HEK293 (cell line): ENCODE results near the gene DGKZ.

Experiments
- ATF2 ChIP-seq: fragments of 450-650 bp; formaldehyde crosslinking; IDR thresholded peaks from 2 replicates; pipeline ENCODE4 v1.5.1; 2016; ENCODE audit warnings: missing biosample characterization, missing genetic modification characterization, low read depth
- CTCF ChIP-seq: fragments of 450-650 bp; formaldehyde crosslinking; IDR thresholded peaks from 2 replicates; pipeline ENCODE4 v1.5.1; 2016; ENCODE audit warnings: missing biosample characterization, missing genetic modification characterization
- PATZ1 ChIP-seq: fragments of 450-650 bp; formaldehyde crosslinking; IDR thresholded peaks from 2 replicates; pipeline ENCODE4 v1.5.1; 2016; ENCODE audit warnings: missing biosample characterization, missing genetic modification characterization
- PBX3 ChIP-seq: sonication (generic); formaldehyde crosslinking; IDR thresholded peaks from 2 replicates; pipeline ENCODE4 v1.8.1; 2022; ENCODE audit warnings: mild to moderate bottlenecking, moderate library complexity, missing genetic modification reagents
- REST ChIP-seq: fragments of 450-650 bp; formaldehyde crosslinking; IDR thresholded peaks from 2 replicates; pipeline ENCODE4 v1.5.1; 2016; ENCODE audit warnings: missing biosample characterization, missing genetic modification characterization
- SCRT2 ChIP-seq: fragments of 450-650 bp; formaldehyde crosslinking; IDR thresholded peaks from 2 replicates; pipeline ENCODE4 v1.5.1; 2016; ENCODE audit warnings: missing biosample characterization, missing genetic modification characterization
- SP7 ChIP-seq: fragments of 450-650 bp; formaldehyde crosslinking; IDR thresholded peaks from 2 replicates; pipeline ENCODE4 v1.5.1; 2016; ENCODE audit warnings: missing biosample characterization, missing genetic modification characterization
- ZBTB49 ChIP-seq: fragments of 450-650 bp; formaldehyde crosslinking; IDR thresholded peaks from 2 replicates; pipeline ENCODE4 v1.5.1; 2016; ENCODE audit warnings: missing biosample characterization, missing genetic modification characterization, low read depth
- ZNF324 ChIP-seq: fragments of 450-650 bp; formaldehyde crosslinking; IDR thresholded peaks from 2 replicates; pipeline ENCODE4 v1.5.1; 2016; ENCODE audit warnings: missing biosample characterization, missing genetic modification characterization
- ZNF530 ChIP-seq: fragments of 450-650 bp; formaldehyde crosslinking; IDR thresholded peaks from 2 replicates; pipeline ENCODE4 v1.5.1; 2016; ENCODE audit warnings: low read depth, missing biosample characterization, missing genetic modification characterization

- TF ChIP-seq CTCF (tag by site-specific recombination) (no peak), PATZ1 (tag by site-specific recombination) (no peak), ATF2 (tag by site-specific recombination) (no peak), REST (tag by site-specific recombination) (no peak), SP7 (tag by site-specific recombination) (no peak), PBX3 (no peak), SCRT2 (tag by site-specific recombination) (no peak), ZBTB49 (no peak), ZNF324 (no peak), ZNF530 (tag by site-specific recombination) (no peak)
Observed at GRCh38 chr11:46407635-46408034, 60.4 kb downstream of the DGKZ start.
